HFFc6 (cell line): ENCODE measurements around the gene NPAS3. TPM values are rescaled to one million over a fixed set of nuclear protein-coding genes. Genes with fewer than 3 reads are reported as not detected.

Experiments used
- DNase-seq: peaks from one replicate; pipeline ENCODE4 v3.0.0-alpha.2; 2018
- H3K27ac Mint-ChIP-seq: 2 replicates; pipeline ENCODE4 v1.8.0; 2020; ENCODE audit warnings: mild to moderate bottlenecking, mixed read lengths
- H3K27me3 Mint-ChIP-seq: 2 replicates; pipeline ENCODE4 v1.8.0; 2021; ENCODE audit warnings: mild to moderate bottlenecking, moderate library complexity, mixed read lengths; ENCODE audit not compliant: insufficient read depth
- H3K36me3 Mint-ChIP-seq: 2 replicates; pipeline ENCODE4 v1.8.0; 2021; ENCODE audit warnings: low read depth, mixed read lengths
- H3K4me1 Mint-ChIP-seq: 2 replicates; pipeline ENCODE4 v1.8.0; 2020; ENCODE audit warnings: low read depth, mixed read lengths
- H3K4me3 Mint-ChIP-seq: 2 replicates; pipeline ENCODE4 v1.8.0; 2020; ENCODE audit warnings: mild to moderate bottlenecking, moderate library complexity, mixed read lengths
- H3K9me3 Mint-ChIP-seq: 2 replicates; pipeline ENCODE4 v1.8.0; 2020; ENCODE audit warnings: mild to moderate bottlenecking, mixed read lengths
- CTCF ChIP-seq: fragments of 200-600 bp; sonication (generic); IDR thresholded peaks from 2 replicates; pipeline ENCODE4 v1.5.0; 2021; ENCODE audit warnings: antibody characterized with exemption, mild to moderate bottlenecking
- total RNA-seq, 6 experiments: library from RNA; stranded (reverse); fragmentation: NEBNext Ultra II Directional; extraction: Animal tissue kit (Norgen Biotek cat#: 25700); gene quantifications; 2 replicates in 1 of 6; 3 replicates in 5 of 6; pipeline ENCODE4 v1.2.3, GENCODE V29; 2021

NPAS3 gene
- total RNA-seq, 6 experiments from 2014 or later = not detected

DNA sequence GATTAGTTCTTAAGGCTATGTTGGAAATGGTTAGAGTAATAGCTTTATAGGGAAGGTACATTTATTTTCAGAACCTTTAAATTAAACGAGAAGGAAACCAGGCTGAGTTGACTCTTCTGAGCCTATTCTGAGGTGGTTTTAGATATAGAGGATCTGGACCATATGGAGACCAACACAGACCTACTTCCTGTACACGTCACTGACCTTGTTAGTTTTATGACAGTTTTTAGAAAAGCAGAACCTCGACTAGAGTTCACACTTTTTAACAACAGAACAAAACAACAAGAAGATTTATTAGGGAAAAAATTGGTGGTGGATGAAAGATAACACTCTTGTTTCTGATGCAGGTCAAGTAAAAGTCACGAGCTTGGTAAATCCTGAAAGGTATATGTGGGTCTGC is 107.1 kb downstream of the NPAS3 start:
- Mint-ChIP-seq H3K36me3 (no peaks in the 10 kb centered on the region), H3K9me3 (no peaks in the 10 kb centered on the region; the same call in 1 of the 2 replicates), H3K4me3 (no peak overlapping the region), H3K27ac (no peak overlapping the region), H3K4me1 (no peaks in the 10 kb centered on the region), H3K27me3 (peaks cover 2% of the 10 kb centered on the region; the same call in 1 of the 2 replicates)
- TF ChIP-seq CTCF = no peak
- DNase-seq = no peak

DNA sequence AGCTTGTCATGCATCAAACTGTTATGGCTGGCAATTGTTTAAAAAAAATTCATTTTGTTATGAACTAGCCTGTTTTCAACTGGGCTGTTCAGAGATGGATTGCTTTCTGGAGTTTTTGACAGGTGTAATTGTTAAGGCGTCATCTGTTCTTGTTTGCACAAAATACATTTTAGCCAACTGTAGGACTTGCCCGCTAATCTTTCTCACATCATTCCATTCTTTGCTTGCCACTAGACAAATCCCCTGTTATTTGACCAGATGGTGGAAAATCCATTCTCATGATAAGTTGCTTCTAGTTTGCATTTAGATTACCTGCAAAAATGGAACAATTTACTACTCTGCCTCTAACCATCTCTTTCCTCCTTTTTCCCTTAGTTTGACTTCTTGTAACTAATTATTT is 114.3 kb downstream of the NPAS3 start:
- no peak for TF ChIP-seq CTCF
- H3K36me3 Mint-ChIP-seq = no peaks in the 10 kb centered on the region
- H3K27me3 Mint-ChIP-seq = no peaks in the 10 kb centered on the region; the same call in 1 of the 2 replicates
- no peaks in the 10 kb centered on the region for H3K4me1 Mint-ChIP-seq
- H3K27ac Mint-ChIP-seq = no peak overlapping the region
- DNase-seq = no peak
- no peak overlapping the region for H3K4me3 Mint-ChIP-seq
- H3K9me3 Mint-ChIP-seq = no peaks in the 10 kb centered on the region; the same call in 1 of the 2 replicates

GRCh38 chr14:33056213-33056612 is 117.5 kb downstream of the NPAS3 start:
- no peak for TF ChIP-seq CTCF

DNA sequence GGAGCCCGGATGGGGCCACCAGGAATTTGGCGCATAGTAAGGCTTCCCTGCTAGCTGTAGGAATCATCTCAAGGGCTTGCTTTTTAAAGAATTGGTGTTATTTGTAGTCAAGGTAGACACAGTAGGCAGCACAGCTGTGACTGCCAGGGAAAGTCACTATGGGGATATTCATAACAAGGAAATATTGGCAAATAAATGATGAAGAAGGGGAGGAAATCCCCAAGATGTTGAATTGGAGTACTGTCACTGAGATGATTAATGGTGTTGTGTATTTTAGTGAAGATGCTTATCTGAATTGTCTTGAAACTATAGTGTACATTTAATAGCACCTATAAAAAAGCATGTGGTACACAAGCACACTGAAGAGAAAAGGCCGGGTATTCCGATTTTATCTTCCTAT is 118.9 kb downstream of the NPAS3 start:
- H3K27me3 Mint-ChIP-seq = no peaks in the 10 kb centered on the region; the same call in 1 of the 2 replicates
- peaks cover 9% of the 10 kb centered on the region; the same call in 1 of the 2 replicates for H3K9me3 Mint-ChIP-seq
- H3K4me1 Mint-ChIP-seq = no peaks in the 10 kb centered on the region
- no peak for TF ChIP-seq CTCF
- no peak for DNase-seq
- H3K36me3 Mint-ChIP-seq = no peaks in the 10 kb centered on the region
- no peak overlapping the region for H3K4me3 Mint-ChIP-seq
- H3K27ac Mint-ChIP-seq = no peak overlapping the region

More at GRCh38 chr14:33056213-33056612, 117.5 kb downstream of the NPAS3 start:
- no peaks in the 10 kb centered on the region for H3K4me1 Mint-ChIP-seq
- peaks cover 5% of the 10 kb centered on the region; the same call in 1 of the 2 replicates for H3K9me3 Mint-ChIP-seq
- DNase-seq = no peak
- H3K27ac Mint-ChIP-seq = no peak overlapping the region
- H3K4me3 Mint-ChIP-seq = no peak overlapping the region
- H3K27me3 Mint-ChIP-seq = no peaks in the 10 kb centered on the region; the same call in 1 of the 2 replicates
- no peaks in the 10 kb centered on the region for H3K36me3 Mint-ChIP-seq

- Mint-ChIP-seq H3K27me3 (no peaks in the 10 kb centered on the region; the same call in 1 of the 2 replicates), H3K9me3 (peaks cover 9% of the 10 kb centered on the region; the same call in 1 of the 2 replicates), H3K36me3 (no peaks in the 10 kb centered on the region), H3K27ac (no peak overlapping the region), H3K4me1 (no peaks in the 10 kb centered on the region), H3K4me3 (no peak overlapping the region)
- no peak for TF ChIP-seq CTCF
- no peak for DNase-seq
Measured at GRCh38 chr14:33061667-33062325, 123.1 kb downstream of the NPAS3 start.
